Measurements from ENCODE around the gene EZH2. TPM values are rescaled to one million over a fixed set of nuclear protein-coding genes. Genes with fewer than 3 reads are reported as not detected.

The EZH2 gene
- total RNA-seq, 1 experiment from 2014 or later, result 57.3 TPM

DNA sequence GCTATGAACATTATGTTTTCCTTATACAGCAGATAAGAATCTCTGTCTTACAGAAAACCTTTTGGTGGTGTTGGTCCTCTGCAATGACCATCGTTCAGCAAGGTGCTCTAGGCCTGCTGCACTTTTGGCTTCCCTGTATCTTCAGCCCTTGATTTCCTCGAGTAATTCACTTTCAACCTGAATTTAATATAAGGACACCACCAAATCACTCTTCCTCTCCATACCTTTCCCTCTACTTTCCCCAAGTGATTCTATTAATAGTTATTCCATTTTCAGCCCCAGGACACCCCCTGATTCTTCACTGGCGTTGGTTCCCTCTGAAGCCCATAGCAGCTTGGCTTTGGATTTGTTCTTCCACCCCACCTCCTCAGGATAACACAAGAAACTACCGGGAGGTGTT, 72.2 kb downstream of the EZH2 start:
- H4K20me1 ChIP-seq (ENCODE audit: insufficient read depth, low read depth, low read length), result no peaks in the 10 kb centered on the region
- peaks cover 12% of the 10 kb centered on the region for H3K79me2 ChIP-seq (ENCODE audit: low read length)
- H3K9me2 ChIP-seq (replicated peaks; ENCODE audit: insufficient read depth, low read length), result no peaks in the 10 kb centered on the region
- H3K27me3 ChIP-seq (ENCODE audit: low read length), result no peaks in the 10 kb centered on the region
- H3K4me2 ChIP-seq (ENCODE audit: low read depth, low read length, poor library complexity, severe bottlenecking), result no peak overlapping the region
- H3K4me1 ChIP-seq (ENCODE audit: low read length), result peaks cover 18% of the 10 kb centered on the region
- H3K27ac ChIP-seq (ENCODE audit: low read length), result no peak overlapping the region
- H3K36me3 ChIP-seq (ENCODE audit: insufficient read depth, low read length), result peaks cover 73% of the 10 kb centered on the region
- no peak overlapping the region for H2AFZ ChIP-seq (ENCODE audit: low read length)
- no peaks in the 10 kb centered on the region for H3K9me3 ChIP-seq (ENCODE audit: low read length)
- H3K9ac ChIP-seq (ENCODE audit: low read length), result no peak overlapping the region
- DNase-seq, result no peak
- H3K4me3 ChIP-seq (ENCODE audit: low read length), result no peak overlapping the region

DNA sequence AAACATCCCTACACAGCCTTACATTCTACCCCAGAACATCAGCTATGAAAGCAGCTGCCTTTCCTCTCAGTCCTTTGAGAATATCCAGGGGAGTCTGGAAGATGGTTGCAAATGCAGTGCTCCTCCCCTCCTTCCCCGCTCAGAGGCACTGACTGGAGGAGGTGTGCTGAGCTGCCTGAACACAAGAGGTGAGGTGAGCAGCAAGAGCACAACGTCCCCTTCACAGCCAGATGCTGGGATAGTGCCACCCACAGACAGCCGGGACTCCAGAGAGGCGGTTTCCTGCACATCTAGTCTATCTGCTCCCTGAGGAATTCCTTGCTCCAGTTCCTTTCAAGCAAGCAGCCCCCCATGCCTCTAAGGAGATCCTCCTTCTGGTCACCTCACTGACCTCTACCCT, 74.2 kb downstream of the EZH2 start:
- no peak overlapping the region for H3K4me3 ChIP-seq (ENCODE audit: low read length)
- no peak overlapping the region for H3K9ac ChIP-seq (ENCODE audit: low read length)

DNA sequence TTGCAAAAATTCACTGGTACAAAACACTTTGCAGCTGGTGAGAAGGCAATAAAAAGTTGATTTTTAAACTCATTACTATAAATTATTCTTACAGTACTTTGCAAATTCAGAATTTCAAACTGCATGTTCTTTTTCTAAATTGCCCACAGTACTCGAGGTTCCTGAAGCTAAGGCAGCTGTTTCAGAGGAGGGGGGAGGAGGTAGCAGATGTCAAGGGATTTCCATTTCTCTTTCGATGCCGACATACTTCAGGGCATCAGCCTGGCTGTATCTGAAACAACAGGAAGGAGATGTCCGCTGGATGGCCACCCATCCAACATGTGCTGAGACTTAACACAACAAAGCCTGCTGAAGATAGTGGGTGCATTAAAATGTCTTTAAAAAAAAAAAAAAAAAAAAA, 76.7 kb downstream of the EZH2 start:
- Histone ChIP-seq H3K9me2 (replicated peaks; ENCODE audit: insufficient read depth, low read length) (no peaks in the 10 kb centered on the region), H3K27me3 (ENCODE audit: low read length) (no peaks in the 10 kb centered on the region), H3K36me3 (ENCODE audit: insufficient read depth, low read length) (peaks cover 49% of the 10 kb centered on the region), H3K79me2 (ENCODE audit: low read length) (no peaks in the 10 kb centered on the region; the same call in 1 of the 2 replicates), H3K27ac (ENCODE audit: low read length) (no peak overlapping the region), H3K4me2 (ENCODE audit: low read depth, low read length, poor library complexity, severe bottlenecking) (no peak overlapping the region), H3K4me3 (ENCODE audit: low read length) (no peak overlapping the region), H3K9me3 (ENCODE audit: low read length) (no peaks in the 10 kb centered on the region), H4K20me1 (ENCODE audit: insufficient read depth, low read depth, low read length) (no peaks in the 10 kb centered on the region), H3K4me1 (ENCODE audit: low read length) (no peaks in the 10 kb centered on the region), H3K9ac (ENCODE audit: low read length) (no peak overlapping the region), H2AFZ (ENCODE audit: low read length) (no peak overlapping the region)
- DNase-seq, result no peak

More for the DNA sequence above, 74.2 kb downstream of the EZH2 start:
- no peak overlapping the region for H2AFZ ChIP-seq (ENCODE audit: low read length)
- no peaks in the 10 kb centered on the region for H3K4me1 ChIP-seq (ENCODE audit: low read length)
- H3K27ac ChIP-seq (ENCODE audit: low read length), result no peak overlapping the region
- no peak overlapping the region for H3K4me2 ChIP-seq (ENCODE audit: low read depth, low read length, poor library complexity, severe bottlenecking)
- no peaks in the 10 kb centered on the region for H4K20me1 ChIP-seq (ENCODE audit: insufficient read depth, low read depth, low read length)
- DNase-seq, result no peak
- peaks cover 66% of the 10 kb centered on the region for H3K36me3 ChIP-seq (ENCODE audit: insufficient read depth, low read length)
- peaks cover 5% of the 10 kb centered on the region; the same call in 1 of the 2 replicates for H3K79me2 ChIP-seq (ENCODE audit: low read length)
- H3K9me2 ChIP-seq (replicated peaks; ENCODE audit: insufficient read depth, low read length), result no peaks in the 10 kb centered on the region
- no peaks in the 10 kb centered on the region for H3K9me3 ChIP-seq (ENCODE audit: low read length)
- no peaks in the 10 kb centered on the region for H3K27me3 ChIP-seq (ENCODE audit: low read length)

DNA sequence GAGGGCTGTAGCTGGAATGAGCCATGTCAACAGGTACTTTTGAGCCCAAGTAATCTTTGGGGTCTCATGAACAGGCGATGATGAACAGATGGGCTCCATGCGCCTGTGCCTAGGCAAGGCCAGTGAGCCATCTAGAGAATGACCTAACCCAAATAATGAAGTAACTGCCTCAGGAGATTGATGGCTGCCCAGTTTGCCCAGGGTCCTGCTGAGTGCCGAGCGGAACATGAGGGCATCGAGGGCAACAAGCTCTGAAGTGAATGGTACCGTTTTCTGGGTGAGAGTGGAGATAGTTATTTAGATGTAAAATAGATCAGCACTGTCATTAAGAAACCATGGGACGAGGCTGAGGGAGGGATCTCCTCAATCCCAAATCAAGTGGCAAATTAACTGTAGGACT, 77.9 kb downstream of the EZH2 start:
- peaks cover 40% of the 10 kb centered on the region for H3K36me3 ChIP-seq (ENCODE audit: insufficient read depth, low read length)
- H3K4me2 ChIP-seq (ENCODE audit: low read depth, low read length, poor library complexity, severe bottlenecking), result no peak overlapping the region
- no peak for DNase-seq

DNA sequence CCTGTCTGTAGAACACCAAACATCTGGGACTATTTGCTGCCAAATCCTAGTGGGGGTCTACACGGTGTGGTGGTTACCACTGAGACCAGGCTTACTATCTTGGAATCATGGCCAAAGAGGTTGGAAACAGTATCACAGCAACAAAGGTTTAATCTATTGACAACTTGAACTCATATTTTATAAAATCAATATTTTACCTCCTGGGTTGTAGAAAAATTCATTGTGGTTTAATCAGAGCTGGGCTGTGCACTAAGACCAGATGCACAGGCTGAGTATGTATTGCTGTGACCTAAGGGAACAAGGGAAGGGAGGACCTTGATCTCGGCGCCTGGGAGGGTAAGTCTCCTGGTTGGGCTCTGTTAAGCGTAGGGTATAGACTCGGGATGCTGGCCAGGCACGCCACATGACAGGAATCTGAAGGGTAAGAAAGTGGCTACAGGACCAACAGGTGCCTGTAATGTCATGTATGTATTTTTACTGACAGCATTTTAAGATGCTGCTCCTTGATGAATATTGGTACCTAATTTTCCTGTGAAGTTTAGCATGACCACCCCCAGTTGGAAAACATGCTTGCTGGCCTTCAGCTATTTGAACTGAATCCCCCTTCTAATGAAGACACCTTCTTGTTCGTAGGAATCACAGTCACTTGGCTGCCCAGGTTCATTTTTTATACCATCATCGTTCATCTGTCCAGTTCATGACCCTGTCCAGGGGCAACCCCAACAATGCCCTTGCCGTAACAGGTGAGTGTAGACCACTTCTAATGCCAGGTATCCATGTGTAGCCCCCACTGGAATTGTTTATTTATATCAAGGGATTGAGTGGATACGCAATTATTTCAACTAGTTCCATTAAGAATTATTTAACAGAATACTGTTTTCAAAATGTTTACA, 79.5 kb downstream of the EZH2 start:
- Histone ChIP-seq H3K79me2 (ENCODE audit: low read length) (no peaks in the 10 kb centered on the region), H3K36me3 (ENCODE audit: insufficient read depth, low read length) (peaks cover 41% of the 10 kb centered on the region), H3K4me3 (ENCODE audit: low read length) (no peak overlapping the region), H3K27ac (ENCODE audit: low read length) (no peak overlapping the region), H3K27me3 (ENCODE audit: low read length) (no peaks in the 10 kb centered on the region), H2AFZ (ENCODE audit: low read length) (no peak overlapping the region), H3K9me3 (ENCODE audit: low read length) (no peaks in the 10 kb centered on the region), H3K4me1 (ENCODE audit: low read length) (no peaks in the 10 kb centered on the region), H3K9me2 (replicated peaks; ENCODE audit: insufficient read depth, low read length) (no peaks in the 10 kb centered on the region), H4K20me1 (ENCODE audit: insufficient read depth, low read depth, low read length) (no peaks in the 10 kb centered on the region), H3K9ac (ENCODE audit: low read length) (no peak overlapping the region), H3K4me2 (ENCODE audit: low read depth, low read length, poor library complexity, severe bottlenecking) (no peak overlapping the region)
- no peak for DNase-seq

More for the DNA sequence above, 77.9 kb downstream of the EZH2 start:
- no peaks in the 10 kb centered on the region for H3K4me1 ChIP-seq (ENCODE audit: low read length)
- H2AFZ ChIP-seq (ENCODE audit: low read length), result no peak overlapping the region
- no peak overlapping the region for H3K9ac ChIP-seq (ENCODE audit: low read length)
- H3K27me3 ChIP-seq (ENCODE audit: low read length), result no peaks in the 10 kb centered on the region
- H3K4me3 ChIP-seq (ENCODE audit: low read length), result no peak overlapping the region
- no peaks in the 10 kb centered on the region for H4K20me1 ChIP-seq (ENCODE audit: insufficient read depth, low read depth, low read length)
- no peaks in the 10 kb centered on the region for H3K9me2 ChIP-seq (replicated peaks; ENCODE audit: insufficient read depth, low read length)
- H3K9me3 ChIP-seq (ENCODE audit: low read length), result no peaks in the 10 kb centered on the region
- H3K27ac ChIP-seq (ENCODE audit: low read length), result no peak overlapping the region
- H3K79me2 ChIP-seq (ENCODE audit: low read length), result no peaks in the 10 kb centered on the region

DNA sequence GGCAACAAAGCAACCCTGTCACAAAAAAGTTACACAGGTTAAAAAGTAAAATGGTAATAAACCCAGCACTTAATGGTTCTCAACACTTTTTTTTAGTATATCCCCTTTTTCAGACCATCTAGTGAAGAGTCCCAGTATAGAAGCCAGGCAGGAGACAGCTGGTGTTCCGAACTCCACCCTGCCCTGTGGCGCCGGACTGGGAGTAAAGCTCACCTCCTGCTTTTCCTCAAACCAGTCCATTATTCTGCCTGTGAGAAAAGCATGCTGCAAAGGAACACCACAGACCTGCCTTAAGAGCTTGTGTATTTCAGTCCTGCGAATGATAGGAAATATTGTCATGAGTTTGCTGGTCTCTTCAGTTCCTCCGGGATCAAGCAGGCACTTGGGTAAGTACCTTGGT, 81.0 kb downstream of the EZH2 start:
- Histone ChIP-seq H3K9me2 (replicated peaks; ENCODE audit: insufficient read depth, low read length) (no peaks in the 10 kb centered on the region), H3K27me3 (ENCODE audit: low read length) (no peaks in the 10 kb centered on the region), H4K20me1 (ENCODE audit: insufficient read depth, low read depth, low read length) (no peaks in the 10 kb centered on the region), H3K9me3 (ENCODE audit: low read length) (no peaks in the 10 kb centered on the region), H3K4me1 (ENCODE audit: low read length) (no peaks in the 10 kb centered on the region), H3K4me2 (ENCODE audit: low read depth, low read length, poor library complexity, severe bottlenecking) (no peak overlapping the region), H3K9ac (ENCODE audit: low read length) (no peak overlapping the region), H3K27ac (ENCODE audit: low read length) (no peak overlapping the region), H3K4me3 (ENCODE audit: low read length) (no peak overlapping the region), H3K36me3 (ENCODE audit: insufficient read depth, low read length) (peaks cover 33% of the 10 kb centered on the region), H3K79me2 (ENCODE audit: low read length) (no peaks in the 10 kb centered on the region), H2AFZ (ENCODE audit: low read length) (no peak overlapping the region)
- DNase-seq, result no peak

DNA sequence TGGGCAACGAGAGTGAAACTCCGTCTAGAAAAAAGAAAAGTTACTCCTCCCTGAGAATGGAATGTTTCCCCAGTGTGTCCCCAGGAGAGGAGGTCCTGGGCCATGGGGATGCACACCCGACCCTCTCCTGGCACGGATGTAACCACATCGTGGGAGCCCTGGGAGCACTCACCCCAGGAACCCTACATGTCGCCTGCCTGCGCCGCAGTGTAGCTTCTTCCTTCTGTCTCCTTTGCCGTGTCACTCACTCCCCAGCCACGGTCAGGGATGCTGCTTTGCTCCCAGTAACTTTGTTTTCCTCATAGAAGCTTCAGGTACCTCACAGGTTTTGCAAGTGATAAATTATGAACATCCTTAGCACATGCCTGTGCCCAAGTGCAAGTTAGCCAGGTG, 82.0 kb downstream of the EZH2 start:
- H3K27me3 ChIP-seq (ENCODE audit: low read length), result no peaks in the 10 kb centered on the region
- DNase-seq, result no peak

DNA sequence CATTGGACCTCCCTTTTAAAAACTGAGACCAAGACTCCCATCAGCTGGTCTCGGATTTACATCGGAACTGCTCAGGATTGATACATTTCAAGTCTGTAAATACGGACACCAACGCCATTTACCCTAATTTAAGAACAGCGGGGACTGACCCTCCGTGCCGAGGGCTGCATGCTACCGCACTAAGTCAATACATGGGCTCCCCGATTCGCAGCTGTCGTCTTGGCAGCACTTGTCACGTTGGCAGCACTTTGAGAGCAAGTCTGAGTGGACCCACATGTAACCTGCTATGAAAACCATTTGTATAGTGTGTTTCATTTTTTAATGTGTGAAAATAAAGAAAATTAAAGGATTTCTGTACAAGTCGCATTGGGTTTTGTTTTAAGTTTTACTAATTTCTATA, 83.4 kb downstream of the EZH2 start:
- Histone ChIP-seq H3K9ac (ENCODE audit: low read length) (no peak overlapping the region), H3K79me2 (ENCODE audit: low read length) (no peaks in the 10 kb centered on the region; the same call in 1 of the 2 replicates), H2AFZ (ENCODE audit: low read length) (no peak overlapping the region), H3K4me2 (ENCODE audit: low read depth, low read length, poor library complexity, severe bottlenecking) (no peak overlapping the region), H3K27me3 (ENCODE audit: low read length) (no peaks in the 10 kb centered on the region), H3K4me3 (ENCODE audit: low read length) (no peak overlapping the region), H4K20me1 (ENCODE audit: insufficient read depth, low read depth, low read length) (no peaks in the 10 kb centered on the region), H3K36me3 (ENCODE audit: insufficient read depth, low read length) (peaks cover 24% of the 10 kb centered on the region; the same call in 1 of the 2 replicates), H3K27ac (ENCODE audit: low read length) (no peak overlapping the region), H3K9me3 (ENCODE audit: low read length) (no peaks in the 10 kb centered on the region), H3K4me1 (ENCODE audit: low read length) (no peaks in the 10 kb centered on the region), H3K9me2 (replicated peaks; ENCODE audit: insufficient read depth, low read length) (no peaks in the 10 kb centered on the region)
- DNase-seq, result no peak

More for the DNA sequence above, 82.0 kb downstream of the EZH2 start:
- H2AFZ ChIP-seq (ENCODE audit: low read length), result no peak overlapping the region
- H3K9ac ChIP-seq (ENCODE audit: low read length), result no peak overlapping the region
- no peaks in the 10 kb centered on the region for H3K9me3 ChIP-seq (ENCODE audit: low read length)
- no peak overlapping the region for H3K27ac ChIP-seq (ENCODE audit: low read length)
- no peaks in the 10 kb centered on the region for H3K79me2 ChIP-seq (ENCODE audit: low read length)
- H4K20me1 ChIP-seq (ENCODE audit: insufficient read depth, low read depth, low read length), result no peaks in the 10 kb centered on the region
- H3K4me3 ChIP-seq (ENCODE audit: low read length), result no peak overlapping the region
- peaks cover 38% of the 10 kb centered on the region for H3K36me3 ChIP-seq (ENCODE audit: insufficient read depth, low read length)
- H3K4me1 ChIP-seq (ENCODE audit: low read length), result no peaks in the 10 kb centered on the region
- H3K9me2 ChIP-seq (replicated peaks; ENCODE audit: insufficient read depth, low read length), result no peaks in the 10 kb centered on the region
- H3K4me2 ChIP-seq (ENCODE audit: low read depth, low read length, poor library complexity, severe bottlenecking), result no peak overlapping the region
